H1 (cell line): ENCODE data around the gene ARHGAP15. TPM values are rescaled to one million over a fixed set of nuclear protein-coding genes. Genes with fewer than 3 reads are reported as not detected.

Experiments used
- ASH2L ChIP-seq: fragments of 200-600, 300-600 bp; sonication (generic); IDR thresholded peaks from one replicate; pipeline ENCODE4 v1.7.1; 2017; ENCODE audit warnings: low read length
- BACH1 ChIP-seq: IDR thresholded peaks from 2 replicates; pipeline ENCODE4 v1.6.1; 2012; ENCODE audit warnings: low read length, improper control_type of control experiment
- BCL11A ChIP-seq, 2 experiments: IDR thresholded peaks; one replicate each; pipeline ENCODE4 v1.6.1; 2011; ENCODE audit warnings: low read depth in 2 of 2, low read length in 2 of 2, mild to moderate bottlenecking in 2 of 2
- CBX5 ChIP-seq: fragments of 300-800, 300-1000 bp; sonication (generic); IDR thresholded peaks from 2 replicates; pipeline ENCODE4 v1.7.1; 2016; ENCODE audit warnings: antibody characterized with exemption, low read length, low read depth
- CEBPB ChIP-seq: IDR thresholded peaks from 2 replicates; pipeline ENCODE4 v1.6.1; 2012; ENCODE audit warnings: low read depth, low read length
- CHD2 ChIP-seq: IDR thresholded peaks from 2 replicates; pipeline ENCODE4 v1.6.1; 2012; ENCODE audit warnings: low read length, improper control_type of control experiment
- CTBP2 ChIP-seq: IDR thresholded peaks from 2 replicates; pipeline ENCODE4 v1.7.0; 2011; ENCODE audit warnings: borderline replicate concordance, mild to moderate bottlenecking, moderate library complexity, mixed read lengths, low read length; ENCODE audit not compliant: insufficient read depth, insufficient read length
- FOSL1 ChIP-seq: IDR thresholded peaks from 2 replicates; pipeline ENCODE4 v1.6.1; 2011; ENCODE audit warnings: mild to moderate bottlenecking, low read depth, low read length, moderate library complexity; ENCODE audit not compliant: insufficient read depth
- JUND ChIP-seq: IDR thresholded peaks from 2 replicates; pipeline ENCODE4 v1.6.1; 2011; ENCODE audit warnings: mild to moderate bottlenecking, improper control_type of control experiment, low read length
- KDM4A ChIP-seq: IDR thresholded peaks from one replicate; pipeline ENCODE4 v1.7.1; 2012; ENCODE audit warnings: low read depth, mild to moderate bottlenecking, moderate library complexity, low read length, inconsistent platforms; ENCODE audit not compliant: severe bottlenecking
- KDM5A ChIP-seq: fragments of 200-600 bp; IDR thresholded peaks from 2 replicates; pipeline ENCODE4 v1.7.1; 2012; ENCODE audit warnings: mild to moderate bottlenecking, low read length, inconsistent platforms, mixed read lengths
- MAFK ChIP-seq: IDR thresholded peaks from 2 replicates; pipeline ENCODE4 v1.6.1; 2012; ENCODE audit warnings: low read depth, mild to moderate bottlenecking, improper control_type of control experiment, low read length
- NANOG ChIP-seq: IDR thresholded peaks from 2 replicates; pipeline ENCODE4 v1.6.1; 2011; ENCODE audit warnings: low read length, low read depth, mild to moderate bottlenecking, inconsistent platforms; ENCODE audit not compliant: insufficient read depth, poor library complexity, severe bottlenecking
- SAP30 ChIP-seq: fragments of 300-600 bp; sonication (generic); IDR thresholded peaks from 2 replicates; pipeline ENCODE4 v1.7.1; 2012; ENCODE audit warnings: low read length, moderate library complexity, mild to moderate bottlenecking, inconsistent platforms; ENCODE audit not compliant: insufficient read depth, insufficient replicate concordance
- SP1 ChIP-seq: IDR thresholded peaks from 2 replicates; pipeline ENCODE4 v1.6.1; 2011; ENCODE audit warnings: low read depth, low read length
- TAF7 ChIP-seq: optimal IDR thresholded peaks from 2 replicates; pipeline ENCODE3; 2011; ENCODE audit warnings: low read depth, mild to moderate bottlenecking, inconsistent platforms, low read length, moderate library complexity, borderline replicate concordance
- polyA plus RNA-seq, 7 experiments: library from polyadenylated mRNA; depleted of rRNA in 3 of 7; stranded (reverse) in 5 of 7; unstranded in 2 of 7; fragments of >200 nt in 5 of 7; fragments of 200-250 nt in 2 of 7; gene quantifications; 1 replicate in 5 of 7; 2 replicates in 1 of 7; 4 replicates in 1 of 7; pipeline versions ENCODE4 v1.2.1 to v1.2.3, GENCODE V29; 2011 to 2013; ENCODE audit warnings: missing spikeins in 2 of 7, mixed read lengths in 2 of 7
- total RNA-seq: library from RNA; stranded (reverse); fragmentation: NEBNext Ultra II Directional; extraction: Animal tissue kit (Norgen Biotek cat#: 25700); gene quantifications from 2 replicates; pipeline ENCODE4 v1.2.1, GENCODE V29; 2021

Gene ARHGAP15
- total and polyA plus RNA-seq, 2 of the 8 experiments (the other 6 are each of a cell fraction or from before 2014, with no cell fraction given), result not detected

- TF ChIP-seq SP1 (no peak), FOSL1 (no peak), CBX5 (no peak), CTBP2 (no peak), BCL11A (IDR thresholded peaks at IDR 0.05; ENCODE audit: low read depth in 2 of 2, low read length in 2 of 2) (no peak), CHD2 (no peak), KDM4A (no peak), TAF7 (no peak), ASH2L (no peak), BACH1 (no peak), CEBPB (no peak), NANOG (no peak), JUND (peak; percentile 27; the same call in 1 of the 2 replicates), SAP30 (no peak), MAFK (0 out of 2 replicates have a peak, but pooled peaks have one; percentile 12), KDM5A (no peak)
These were observed 615.8 kb downstream of the ARHGAP15 start (continued) for GRCh38 chr2:143745060-143745459.
